Neural crest cell (in vitro differentiated cells): Measurements from ENCODE around the gene DRG2. TPM values are rescaled to one million over a fixed set of nuclear protein-coding genes. Genes with fewer than 3 reads are reported as not detected.
A peak's percentile ranks its signal among the peaks of the same experiment; 100 is the strongest.

ENCODE experiments used
- DNase-seq: peaks from one replicate; pipeline ENCODE4 v3.0.0; 2021; ENCODE audit warnings: low read depth, mixed read lengths, low spot score
- H3K27ac Mint-ChIP-seq: one replicate; pipeline ENCODE4 v1.8.0; 2021; ENCODE audit warnings: mild to moderate bottlenecking, mixed read lengths; ENCODE audit not compliant: unreplicated experiment
- H3K27me3 Mint-ChIP-seq: 2 replicates; pipeline ENCODE4 v1.8.0; 2021; ENCODE audit warnings: low read depth, mild to moderate bottlenecking, mixed read lengths
- H3K36me3 Mint-ChIP-seq: 2 replicates; pipeline ENCODE4 v1.8.0; 2021; ENCODE audit warnings: low read depth, mild to moderate bottlenecking, mixed read lengths
- H3K4me1 Mint-ChIP-seq: 2 replicates; pipeline ENCODE4 v1.8.0; 2021; ENCODE audit warnings: mixed read lengths
- H3K4me3 Mint-ChIP-seq: one replicate; pipeline ENCODE4 v1.8.0; 2021; ENCODE audit warnings: mild to moderate bottlenecking, mixed read lengths
- H3K9me3 Mint-ChIP-seq: 2 replicates; pipeline ENCODE4 v1.8.0; 2021; ENCODE audit warnings: mixed read lengths
- total RNA-seq: library from RNA; stranded (reverse); gene quantifications from 2 replicates; pipeline ENCODE4 v1.2.1, GENCODE V29; 2021
- TF ChIP-seq, protein P1 (sequence below): fragments of 200-600 bp; sonication (generic); conservative IDR thresholded peaks from 2 replicates; pipeline ENCODE4 v1.5.0; 2021; ENCODE audit warnings: antibody characterized with exemption, mild to moderate bottlenecking

The DRG2 gene
- total RNA-seq, 1 donor from 2014 or later = 40.3 TPM

DNA sequence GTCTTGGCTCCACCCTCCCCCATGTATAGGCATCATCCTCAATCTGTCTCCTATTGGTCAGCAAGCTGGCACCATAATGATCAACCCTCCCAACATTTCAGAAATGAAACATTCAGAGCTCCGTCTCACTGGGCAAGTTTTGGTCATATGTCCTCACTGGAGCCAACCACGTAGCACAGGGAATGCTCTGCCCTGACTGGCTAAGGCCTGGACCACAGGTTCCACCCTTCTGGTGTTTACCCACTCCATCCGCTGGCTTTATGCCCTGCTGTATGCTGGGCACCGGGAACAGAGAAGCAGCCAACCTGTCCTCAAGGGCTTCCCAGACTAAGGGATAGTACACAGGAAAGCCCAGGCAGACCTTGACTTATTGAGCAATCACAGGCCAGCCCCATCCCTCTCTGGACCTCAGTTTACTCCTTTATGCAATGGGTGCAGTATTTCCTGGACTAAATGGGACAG is 41.3 kb downstream of the DRG2 start:
- Mint-ChIP-seq H3K36me3 (no peaks in the 10 kb centered on the region), H3K4me3 (no peak overlapping the region), H3K27me3 (no peaks in the 10 kb centered on the region), H3K27ac (no peak overlapping the region), H3K9me3 (no peaks in the 10 kb centered on the region), H3K4me1 (no peaks in the 10 kb centered on the region)
- TF ChIP-seq, protein P1, sequence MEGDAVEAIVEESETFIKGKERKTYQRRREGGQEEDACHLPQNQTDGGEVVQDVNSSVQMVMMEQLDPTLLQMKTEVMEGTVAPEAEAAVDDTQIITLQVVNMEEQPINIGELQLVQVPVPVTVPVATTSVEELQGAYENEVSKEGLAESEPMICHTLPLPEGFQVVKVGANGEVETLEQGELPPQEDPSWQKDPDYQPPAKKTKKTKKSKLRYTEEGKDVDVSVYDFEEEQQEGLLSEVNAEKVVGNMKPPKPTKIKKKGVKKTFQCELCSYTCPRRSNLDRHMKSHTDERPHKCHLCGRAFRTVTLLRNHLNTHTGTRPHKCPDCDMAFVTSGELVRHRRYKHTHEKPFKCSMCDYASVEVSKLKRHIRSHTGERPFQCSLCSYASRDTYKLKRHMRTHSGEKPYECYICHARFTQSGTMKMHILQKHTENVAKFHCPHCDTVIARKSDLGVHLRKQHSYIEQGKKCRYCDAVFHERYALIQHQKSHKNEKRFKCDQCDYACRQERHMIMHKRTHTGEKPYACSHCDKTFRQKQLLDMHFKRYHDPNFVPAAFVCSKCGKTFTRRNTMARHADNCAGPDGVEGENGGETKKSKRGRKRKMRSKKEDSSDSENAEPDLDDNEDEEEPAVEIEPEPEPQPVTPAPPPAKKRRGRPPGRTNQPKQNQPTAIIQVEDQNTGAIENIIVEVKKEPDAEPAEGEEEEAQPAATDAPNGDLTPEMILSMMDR = no peak
- no peak for DNase-seq

DNA sequence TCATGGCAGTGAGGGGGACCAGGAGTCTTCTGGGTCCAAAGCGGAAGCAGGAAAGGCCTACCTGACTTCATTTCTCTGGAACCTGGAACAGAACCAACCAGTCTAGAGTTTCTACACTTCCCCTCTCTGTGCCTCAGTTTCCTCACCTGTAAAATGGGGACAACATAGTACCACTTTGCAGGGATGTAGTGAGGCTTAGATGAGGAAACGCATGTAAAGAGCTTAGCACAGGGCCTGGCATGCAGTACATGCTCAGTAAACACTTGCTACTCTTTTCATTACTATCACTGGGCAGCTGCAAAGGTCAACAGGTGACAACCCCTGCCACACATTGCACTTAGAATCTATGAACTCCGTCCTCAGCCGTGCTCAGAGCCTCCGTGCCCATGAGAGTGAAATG is 45.0 kb downstream of the DRG2 start:
- no peak overlapping the region for H3K4me3 Mint-ChIP-seq
- no peak overlapping the region for H3K27ac Mint-ChIP-seq
- H3K27me3 Mint-ChIP-seq = no peaks in the 10 kb centered on the region
- TF ChIP-seq, protein P1 = no peak
- DNase-seq = no peak
- no peaks in the 10 kb centered on the region for H3K36me3 Mint-ChIP-seq
- H3K9me3 Mint-ChIP-seq = no peaks in the 10 kb centered on the region
- H3K4me1 Mint-ChIP-seq = no peaks in the 10 kb centered on the region

DNA sequence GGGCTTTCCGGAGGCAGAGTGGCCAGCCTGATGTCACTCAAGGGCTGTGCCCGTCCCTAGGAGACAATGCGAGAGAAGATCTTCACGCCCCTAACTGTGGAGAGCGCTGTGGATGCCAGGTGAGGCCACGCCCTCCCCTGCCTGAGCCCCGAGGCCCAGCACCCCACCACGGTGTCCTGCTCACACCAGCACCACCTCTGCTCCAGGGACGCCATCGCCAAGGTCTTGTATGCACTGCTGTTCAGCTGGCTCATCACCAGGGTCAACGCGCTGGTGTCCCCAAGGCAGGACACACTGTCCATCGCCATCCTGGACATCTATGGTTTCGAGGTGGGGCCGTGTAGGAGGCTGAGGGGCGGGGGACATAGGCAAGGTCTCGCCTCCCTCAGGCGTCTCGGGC is 48.6 kb downstream of the DRG2 start:
- peak overlapping the region; percentile 43 for H3K27ac Mint-ChIP-seq
- no peaks in the 10 kb centered on the region for H3K27me3 Mint-ChIP-seq
- no peaks in the 10 kb centered on the region for H3K9me3 Mint-ChIP-seq
- H3K4me3 Mint-ChIP-seq = no peak overlapping the region
- no peak for DNase-seq
- TF ChIP-seq, protein P1 = no peak
- peaks cover 4% of the 10 kb centered on the region for H3K4me1 Mint-ChIP-seq
- no peaks in the 10 kb centered on the region for H3K36me3 Mint-ChIP-seq

DNA sequence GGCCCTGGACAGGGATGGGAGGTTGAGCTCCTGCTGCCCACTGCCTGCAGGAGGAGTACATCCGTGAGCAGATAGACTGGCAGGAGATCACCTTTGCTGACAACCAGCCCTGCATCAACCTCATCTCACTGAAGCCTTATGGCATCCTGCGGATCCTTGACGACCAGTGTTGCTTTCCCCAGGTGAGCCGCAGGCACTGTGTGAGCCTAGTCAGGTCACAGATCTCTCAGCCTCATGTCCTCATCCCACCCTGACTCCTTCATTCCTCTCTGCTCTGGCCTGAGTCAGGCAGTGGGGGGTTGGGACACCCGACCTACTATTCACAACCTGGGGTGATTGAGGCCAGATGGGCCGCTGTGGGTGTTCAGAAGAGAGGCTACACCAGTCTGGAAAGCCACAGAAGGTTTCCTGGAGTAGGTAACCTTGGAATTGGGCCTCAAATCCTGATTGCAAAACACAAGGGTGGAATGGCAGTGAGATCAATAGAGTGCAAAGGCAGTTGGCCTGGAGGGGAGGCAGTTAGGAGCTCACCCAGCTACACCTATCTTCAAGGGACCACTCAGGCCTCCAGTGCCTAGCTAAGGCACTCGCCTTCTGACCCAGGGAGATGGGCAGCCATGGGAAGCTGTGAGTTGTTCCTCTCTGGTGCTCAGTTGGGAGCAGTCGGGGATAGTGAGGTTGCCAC is 50.5 kb downstream of the DRG2 start:
- Mint-ChIP-seq H3K4me3 (no peak overlapping the region), H3K36me3 (no peaks in the 10 kb centered on the region), H3K27ac (no peak overlapping the region), H3K27me3 (no peaks in the 10 kb centered on the region), H3K4me1 (peaks cover 5% of the 10 kb centered on the region), H3K9me3 (no peaks in the 10 kb centered on the region)
- TF ChIP-seq, protein P1 = no peak
- no peak for DNase-seq

DNA sequence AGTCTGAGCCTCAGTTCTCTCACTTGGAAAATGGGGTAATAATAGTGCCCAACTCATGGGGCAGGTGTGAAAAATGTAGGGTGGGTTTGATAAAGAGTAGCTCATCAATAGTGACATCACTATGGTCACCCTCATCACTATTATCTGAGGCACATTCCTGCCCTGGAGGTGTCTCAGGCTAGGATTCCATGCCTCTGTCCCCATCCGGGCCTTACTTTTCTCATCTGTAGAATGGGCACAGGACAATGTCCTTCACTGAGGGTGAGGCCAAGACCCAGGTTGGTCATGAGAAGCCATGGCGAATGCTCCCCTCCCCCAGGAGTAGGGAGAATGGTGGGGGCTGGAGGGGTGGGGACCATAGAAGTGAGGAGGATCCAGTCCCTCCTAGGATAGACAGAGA is 51.3 kb downstream of the DRG2 start:
- Mint-ChIP-seq H3K9me3 (no peaks in the 10 kb centered on the region), H3K4me3 (no peak overlapping the region), H3K27me3 (no peaks in the 10 kb centered on the region), H3K36me3 (no peaks in the 10 kb centered on the region), H3K27ac (no peak overlapping the region), H3K4me1 (peaks cover 5% of the 10 kb centered on the region)
- TF ChIP-seq, protein P1 = no peak
- DNase-seq = no peak
